ENCODE measurements around the gene NMNAT2. TPM values are rescaled to one million over a fixed set of nuclear protein-coding genes. Genes with fewer than 3 reads are reported as not detected.

Gene NMNAT2
- total and polyA plus RNA-seq, 2 experiments from 2014 or later: 3.6 to 10.0 TPM

- peak; percentile 15 to 59; a peak in 3 of 4 replicates for TF ChIP-seq CTCF (conservative IDR thresholded peaks at IDR 0.05; ENCODE audit: low read depth in 2 of 2)
- no peak for TF ChIP-seq CREB1 (CRISPR knock-in tag; IDR thresholded peaks at IDR 0.05; ENCODE audit: low read depth)
- H3K27ac ChIP-seq (ENCODE audit: low read depth): no peak overlapping the region
- Mint-ChIP-seq H3K27ac (peak overlapping the region; percentile 45; the same call in 1 of the 2 replicates), H3K36me3 (ENCODE audit: low read depth) (no peaks in the 10 kb centered on the region), H3K27me3 (ENCODE audit: insufficient read depth, low read depth, poor library complexity) (no peaks in the 10 kb centered on the region), H3K4me3 (no peak overlapping the region), H3K4me1 (peaks cover 21% of the 10 kb centered on the region), H3K9me3 (no peaks in the 10 kb centered on the region)
- no peak overlapping the region for H3K4me3 ChIP-seq
- no peak overlapping the region for H2AFZ ChIP-seq
- H3K9me2 ChIP-seq (ENCODE audit: insufficient read depth): no peaks in the 10 kb centered on the region
- H3K4me1 ChIP-seq (ENCODE audit: insufficient read depth): peaks cover 10% of the 10 kb centered on the region; the same call in 1 of the 2 replicates
- no peaks in the 10 kb centered on the region for H3K27me3 ChIP-seq (ENCODE audit: insufficient read depth)
- H4K20me1 ChIP-seq (replicated peaks; ENCODE audit: insufficient read depth): no peaks in the 10 kb centered on the region
- no peaks in the 10 kb centered on the region for H3K79me2 ChIP-seq (replicated peaks; ENCODE audit: insufficient read depth)
- ATAC-seq: peak; percentile 77
- DNase-seq (ENCODE audit: low spot score): peak; percentile 42
- no peaks in the 10 kb centered on the region for H3F3A ChIP-seq (replicated peaks; ENCODE audit: low read depth)
- no peaks in the 10 kb centered on the region for H3K36me3 ChIP-seq (ENCODE audit: insufficient read depth)
- H3K4me2 ChIP-seq: no peak overlapping the region
Observed at GRCh38 chr1:183368213-183369108, 49.7 kb downstream of the NMNAT2 start.

- no peaks in the 10 kb centered on the region for H4K20me1 ChIP-seq (replicated peaks; ENCODE audit: insufficient read depth)
- H3K9me2 ChIP-seq (ENCODE audit: insufficient read depth): no peaks in the 10 kb centered on the region
- Mint-ChIP-seq H3K36me3 (ENCODE audit: low read depth) (no peaks in the 10 kb centered on the region), H3K9me3 (no peaks in the 10 kb centered on the region), H3K27me3 (ENCODE audit: insufficient read depth, low read depth, poor library complexity) (no peaks in the 10 kb centered on the region), H3K4me1 (peaks cover 17% of the 10 kb centered on the region), H3K27ac (no peak overlapping the region), H3K4me3 (no peak overlapping the region)
- DNase-seq (ENCODE audit: low spot score): no peak
- no peak for ATAC-seq
- no peak overlapping the region for H3K4me3 ChIP-seq
- H3F3A ChIP-seq (replicated peaks; ENCODE audit: low read depth): no peaks in the 10 kb centered on the region
- no peak overlapping the region for H2AFZ ChIP-seq
- H3K36me3 ChIP-seq (ENCODE audit: insufficient read depth): no peaks in the 10 kb centered on the region
- no peaks in the 10 kb centered on the region for H3K27me3 ChIP-seq (ENCODE audit: insufficient read depth)
- H3K4me2 ChIP-seq: no peak overlapping the region
- no peaks in the 10 kb centered on the region for H3K79me2 ChIP-seq (replicated peaks; ENCODE audit: insufficient read depth)
- no peak overlapping the region for H3K27ac ChIP-seq (ENCODE audit: low read depth)
- peaks cover 4% of the 10 kb centered on the region; the same call in 1 of the 2 replicates for H3K4me1 ChIP-seq (ENCODE audit: insufficient read depth)
- TF ChIP-seq EZH2 (IDR thresholded peaks at IDR 0.05; ENCODE audit: low read depth, unreplicated experiment): no peak
- no peak for TF ChIP-seq JUNB (IDR thresholded peaks at IDR 0.05; ENCODE audit: unreplicated experiment)
- no peak for TF ChIP-seq NANOG (IDR thresholded peaks at IDR 0.05; ENCODE audit: borderline replicate concordance)
- TF ChIP-seq CREB1 (CRISPR knock-in tag; IDR thresholded peaks at IDR 0.05; ENCODE audit: low read depth): no peak
- no peak for TF ChIP-seq EZH2phosphoT487 (IDR thresholded peaks at IDR 0.05; ENCODE audit: unreplicated experiment)
- TF ChIP-seq POLR2AphosphoS5 (IDR thresholded peaks at IDR 0.05; ENCODE audit: low read depth): no peak
- TF ChIP-seq ZNF114 (CRISPR knock-in tag; IDR thresholded peaks at IDR 0.05): no peak
- TF ChIP-seq REST (IDR thresholded peaks at IDR 0.05; ENCODE audit: unreplicated experiment): no peak
- TF ChIP-seq ETS1 (IDR thresholded peaks at IDR 0.05): no peak
- TF ChIP-seq ZNF331 (CRISPR knock-in tag; IDR thresholded peaks at IDR 0.05; ENCODE audit: low read depth): no peak
- no peak for TF ChIP-seq CTCF (conservative IDR thresholded peaks at IDR 0.05; ENCODE audit: low read depth in 2 of 2)
Observed at GRCh38 chr1:183366116-183366515, 52.1 kb downstream of the NMNAT2 start.
